ENCODE data around the gene PIWIL4.

Gene PIWIL4

DNA sequence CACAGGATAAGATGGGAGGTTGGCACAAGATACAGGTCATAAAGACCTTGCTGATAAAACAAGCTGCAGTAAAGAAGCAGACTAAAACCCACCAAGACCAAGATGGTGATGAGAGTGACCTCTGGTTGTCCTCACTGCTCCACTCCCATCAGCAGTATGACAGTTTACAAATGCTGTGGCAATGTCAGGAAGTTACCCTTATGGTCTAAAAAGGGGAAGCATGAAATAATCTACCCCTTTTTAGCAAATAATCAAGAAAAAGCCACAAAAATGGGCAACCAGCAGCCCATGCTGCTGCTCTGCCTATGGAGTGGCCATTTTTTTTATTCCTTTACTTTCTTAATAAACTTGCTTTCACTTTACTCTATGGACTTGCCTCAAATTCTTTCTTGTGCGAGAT, 8.7 kb upstream of the PIWIL4 start:
- in situ Hi-C loops (cut with HindIII; ENCODE audit: low sequenced_read_pairs), result no loop called here
- no peak overlapping the region for H3K4me3 ChIP-seq (ENCODE audit: low read depth, low read length)
- no peak for DNase-seq (ENCODE audit: low read depth, low spot score)
- no peak for TF ChIP-seq CTCF (IDR thresholded peaks at IDR 0.05; ENCODE audit: low read depth, low read length)

DNA sequence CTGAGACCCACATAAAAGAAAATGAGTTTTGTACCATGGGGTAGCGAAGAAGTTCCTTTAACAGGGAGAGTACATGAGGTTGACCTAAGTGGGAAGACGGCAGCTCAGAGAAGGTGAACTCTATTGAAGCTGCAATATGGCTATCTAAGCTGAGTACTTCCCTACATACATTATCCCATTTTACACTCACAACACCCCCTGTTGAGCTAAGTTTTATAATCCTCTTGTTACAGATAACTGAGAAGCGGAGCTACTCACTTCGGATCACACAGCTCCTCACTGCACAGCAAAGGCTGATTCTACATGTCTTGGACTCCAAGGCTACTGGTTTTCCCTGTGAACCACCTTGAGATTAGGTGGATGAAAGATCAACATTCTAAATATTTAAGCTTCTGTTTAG, 8.2 kb upstream of the PIWIL4 start:
- H3K4me3 ChIP-seq (ENCODE audit: low read depth, low read length), result no peak overlapping the region
- in situ Hi-C loops (cut with HindIII; ENCODE audit: low sequenced_read_pairs), result no loop called here
- DNase-seq (ENCODE audit: low read depth, low spot score), result no peak
- TF ChIP-seq CTCF (IDR thresholded peaks at IDR 0.05; ENCODE audit: low read depth, low read length), result no peak

DNA sequence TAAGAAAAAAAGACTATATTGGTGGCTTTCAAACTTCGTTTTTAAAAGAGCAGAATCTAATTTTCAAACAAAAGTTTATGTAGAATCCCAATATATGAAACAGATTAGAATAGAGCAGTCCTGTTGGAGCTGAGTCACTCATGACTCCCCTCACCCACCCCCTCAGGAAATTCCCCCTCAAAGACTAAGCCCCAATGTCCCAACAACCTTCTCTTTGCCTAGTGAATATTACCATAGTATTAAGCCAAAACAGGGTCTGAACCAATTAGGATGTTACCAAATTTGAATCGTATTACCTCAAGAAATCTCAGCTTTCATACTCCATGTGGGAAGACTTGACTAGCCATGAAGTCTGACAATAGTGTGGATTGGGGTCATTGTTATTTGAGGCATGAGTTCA, 7.8 kb upstream of the PIWIL4 start:
- in situ Hi-C loops (cut with HindIII; ENCODE audit: low sequenced_read_pairs), result no loop called here
- no peak for DNase-seq (ENCODE audit: low read depth, low spot score)
- no peak for TF ChIP-seq CTCF (IDR thresholded peaks at IDR 0.05; ENCODE audit: low read depth, low read length)
- no peak overlapping the region for H3K4me3 ChIP-seq (ENCODE audit: low read depth, low read length)

DNA sequence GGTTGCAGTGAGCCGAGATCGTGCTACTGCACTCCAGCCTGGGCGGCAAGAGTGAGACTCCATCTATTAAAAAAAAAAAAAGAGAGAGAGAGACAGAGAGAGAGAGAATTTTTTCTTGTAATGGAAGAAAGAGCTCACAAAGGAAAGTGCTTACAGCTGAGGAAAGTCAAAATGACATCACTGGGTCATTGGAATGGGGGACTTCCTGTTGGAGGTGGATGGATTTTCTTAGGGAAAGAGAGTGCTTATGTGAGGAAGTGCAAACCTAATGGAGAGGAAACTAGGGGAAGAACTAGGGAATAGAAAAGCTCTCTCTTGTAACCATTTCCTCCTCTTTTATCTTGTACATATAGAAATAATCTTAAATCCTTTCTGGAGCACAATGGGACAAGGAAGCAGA, 6.3 kb upstream of the PIWIL4 start:
- no peak overlapping the region for H3K4me3 ChIP-seq (ENCODE audit: low read depth, low read length)
- in situ Hi-C loops (cut with HindIII; ENCODE audit: low sequenced_read_pairs), result no loop called here
- no peak for TF ChIP-seq CTCF (IDR thresholded peaks at IDR 0.05; ENCODE audit: low read depth, low read length)
- no peak for DNase-seq (ENCODE audit: low read depth, low spot score)

GRCh38 chr11:94563176-94563847, 3.9 kb upstream of the PIWIL4 start:
- peak; percentile 69 for DNase-seq (ENCODE audit: low read depth, low spot score)
- TF ChIP-seq CTCF (IDR thresholded peaks at IDR 0.05; ENCODE audit: low read depth, low read length), result peak; percentile 41
- no peak overlapping the region for H3K4me3 ChIP-seq (ENCODE audit: low read depth, low read length)
- in situ Hi-C loops (cut with HindIII; ENCODE audit: low sequenced_read_pairs), result no loop called here

DNA sequence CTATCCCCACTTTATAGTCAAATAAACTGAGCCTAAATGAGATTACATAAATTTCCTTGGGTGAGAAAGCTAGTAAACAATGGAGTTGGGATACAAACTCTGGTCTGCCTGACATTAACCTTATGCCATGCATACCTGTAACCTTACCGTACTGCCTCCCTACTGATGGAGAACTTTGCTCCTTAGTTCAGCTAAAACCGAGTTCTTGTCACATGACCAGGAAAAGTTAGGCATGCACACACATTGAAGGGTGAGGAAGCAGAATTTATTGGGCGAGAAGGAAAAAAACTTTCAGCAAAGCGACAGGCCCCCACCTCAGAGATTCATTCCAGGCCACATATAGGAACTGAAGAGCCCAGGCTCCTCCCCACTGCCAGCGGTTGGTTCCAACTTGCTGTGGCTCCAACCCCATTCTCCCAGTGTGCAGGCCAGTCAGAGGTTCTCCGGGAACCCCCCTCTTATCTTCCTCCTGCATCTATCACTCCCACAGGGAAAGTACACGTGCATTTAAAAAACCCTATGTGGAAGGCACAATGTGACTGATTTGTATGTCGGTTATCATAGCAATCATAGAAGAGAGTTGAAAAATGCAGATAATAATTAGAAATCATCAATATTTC, 3.2 kb upstream of the PIWIL4 start:
- in situ Hi-C loops (cut with HindIII; ENCODE audit: low sequenced_read_pairs), result no loop called here
- DNase-seq (ENCODE audit: low read depth, low spot score), result no peak
- no peak overlapping the region for H3K4me3 ChIP-seq (ENCODE audit: low read depth, low read length)
- no peak for TF ChIP-seq CTCF (IDR thresholded peaks at IDR 0.05; ENCODE audit: low read depth, low read length)
